ENCODE data around the gene FGD6.

DNA sequence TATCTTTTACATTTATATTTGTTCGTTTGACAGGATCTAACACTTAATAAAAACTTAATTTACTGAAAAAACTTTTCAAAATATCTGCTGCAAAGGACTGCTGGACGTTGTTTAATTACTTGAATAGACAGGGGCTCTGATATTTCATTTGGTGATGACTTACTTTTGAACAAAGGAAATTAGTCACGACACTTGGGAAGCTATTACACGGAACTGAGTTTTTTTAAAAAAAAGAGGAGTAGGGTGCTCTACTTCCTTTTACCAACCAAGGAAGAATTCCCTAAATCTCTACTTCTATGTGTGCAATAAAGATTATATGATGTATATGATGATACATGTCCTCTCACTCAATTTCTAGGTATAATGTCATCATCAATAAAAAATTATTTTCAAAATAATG is 4.7 kb downstream of the FGD6 start:
- TF ChIP-seq, protein P1, sequence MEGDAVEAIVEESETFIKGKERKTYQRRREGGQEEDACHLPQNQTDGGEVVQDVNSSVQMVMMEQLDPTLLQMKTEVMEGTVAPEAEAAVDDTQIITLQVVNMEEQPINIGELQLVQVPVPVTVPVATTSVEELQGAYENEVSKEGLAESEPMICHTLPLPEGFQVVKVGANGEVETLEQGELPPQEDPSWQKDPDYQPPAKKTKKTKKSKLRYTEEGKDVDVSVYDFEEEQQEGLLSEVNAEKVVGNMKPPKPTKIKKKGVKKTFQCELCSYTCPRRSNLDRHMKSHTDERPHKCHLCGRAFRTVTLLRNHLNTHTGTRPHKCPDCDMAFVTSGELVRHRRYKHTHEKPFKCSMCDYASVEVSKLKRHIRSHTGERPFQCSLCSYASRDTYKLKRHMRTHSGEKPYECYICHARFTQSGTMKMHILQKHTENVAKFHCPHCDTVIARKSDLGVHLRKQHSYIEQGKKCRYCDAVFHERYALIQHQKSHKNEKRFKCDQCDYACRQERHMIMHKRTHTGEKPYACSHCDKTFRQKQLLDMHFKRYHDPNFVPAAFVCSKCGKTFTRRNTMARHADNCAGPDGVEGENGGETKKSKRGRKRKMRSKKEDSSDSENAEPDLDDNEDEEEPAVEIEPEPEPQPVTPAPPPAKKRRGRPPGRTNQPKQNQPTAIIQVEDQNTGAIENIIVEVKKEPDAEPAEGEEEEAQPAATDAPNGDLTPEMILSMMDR (optimal IDR thresholded peaks at IDR 0.05 in 1 of 3, IDR thresholded peaks at IDR 0.05 in 1 of 3, conservative IDR thresholded peaks at IDR 0.05 in 1 of 3; ENCODE audit: extremely low read depth in 1 of 3, insufficient read depth in 2 of 3, low read length in 3 of 3): no peak
- TF ChIP-seq EZH2 (IDR thresholded peaks at IDR 0.05; ENCODE audit: low read length): no peak

Data from keratinocyte (primary cell).